WTC11 (cell line): ENCODE results near the gene NBEA. TPM values are rescaled to one million over a fixed set of nuclear protein-coding genes. Genes with fewer than 3 reads are reported as not detected.

Experiments used
- ATAC-seq: fragments of 200-7000 bp; cut with Tn5 transposase; 2 replicates; pipeline ENCODE4 v1.10.0; 2021; ENCODE audit warnings: mild to moderate bottlenecking, moderate library complexity
- CTCF ChIA-PET: fragments of 300-600 bp; sonication (Branson Sonifier 250); formaldehyde crosslinking; loops from one replicate; lab custom pipeline; 2021; ENCODE audit warnings: antibody characterized with exemption; lab: Charles Lee
- POLR2A ChIA-PET: fragments of 350-600 bp; sonication (Branson Sonifier 250); formaldehyde crosslinking; loops from one replicate; lab custom pipeline; 2021; ENCODE audit warnings: antibody characterized with exemption; lab: Charles Lee
- DNase-seq: peaks from one replicate; pipeline ENCODE4 v3.0.0; 2021; ENCODE audit warnings: low spot score
- H3K27ac Mint-ChIP-seq: 2 replicates; pipeline ENCODE4 v1.8.0; 2021; ENCODE audit warnings: mixed read lengths
- H3K27me3 Mint-ChIP-seq: 2 replicates; pipeline ENCODE4 v1.8.0; 2021; ENCODE audit warnings: low read depth, mild to moderate bottlenecking, moderate library complexity, mixed read lengths
- H3K36me3 Mint-ChIP-seq: 2 replicates; pipeline ENCODE4 v1.8.0; 2021; ENCODE audit warnings: mixed read lengths
- H3K4me1 Mint-ChIP-seq: 2 replicates; pipeline ENCODE4 v1.8.0; 2022; ENCODE audit warnings: mixed read lengths
- H3K4me3 Mint-ChIP-seq: 2 replicates; pipeline ENCODE4 v1.8.0; 2021; ENCODE audit warnings: mild to moderate bottlenecking, moderate library complexity, mixed read lengths
- H3K9me3 Mint-ChIP-seq: 2 replicates; pipeline ENCODE4 v1.8.0; 2021; ENCODE audit warnings: mixed read lengths
- CBFB ChIP-seq: sonication (generic); formaldehyde crosslinking; IDR thresholded peaks from 2 replicates; pipeline ENCODE4 v1.8.1; 2022; ENCODE audit warnings: mild to moderate bottlenecking, low read depth, missing genetic modification reagents
- CTCF ChIP-seq: fragments of 200-600 bp; IDR thresholded peaks from 2 replicates; pipeline ENCODE4 v1.8.0; 2022; ENCODE audit warnings: antibody characterized with exemption
- E2F5 ChIP-seq: sonication (generic); formaldehyde crosslinking; IDR thresholded peaks from 2 replicates; pipeline ENCODE4 v1.8.1; 2022; ENCODE audit warnings: mild to moderate bottlenecking, moderate library complexity, missing genetic modification reagents
- EMX1 ChIP-seq: fragments of 250-450 bp; sonication (Bioruptor Pico); IDR thresholded peaks from 2 replicates; pipeline ENCODE4 v1.8.0; 2021; ENCODE audit warnings: mild to moderate bottlenecking
- ESRRA ChIP-seq: sonication (generic); formaldehyde crosslinking; IDR thresholded peaks from 2 replicates; pipeline ENCODE4 v1.8.1; 2022; ENCODE audit warnings: mild to moderate bottlenecking, missing genetic modification reagents, borderline replicate concordance
- ETV6 ChIP-seq: sonication (generic); formaldehyde crosslinking; IDR thresholded peaks from 2 replicates; pipeline ENCODE4 v1.8.1; 2022; ENCODE audit warnings: mild to moderate bottlenecking, missing genetic modification reagents
- FOXP4 ChIP-seq: sonication (generic); formaldehyde crosslinking; IDR thresholded peaks from 2 replicates; pipeline ENCODE4 v1.8.0; 2022; ENCODE audit warnings: mild to moderate bottlenecking, missing genetic modification reagents
- GRHL2 ChIP-seq: fragments of 250-450 bp; sonication (Bioruptor Pico); IDR thresholded peaks from 2 replicates; pipeline ENCODE4 v1.8.0; 2022; ENCODE audit warnings: mild to moderate bottlenecking, moderate library complexity; ENCODE audit not compliant: insufficient replicate concordance, severe bottlenecking
- MXD4 ChIP-seq: fragments of 250-450 bp; sonication (Bioruptor Pico); IDR thresholded peaks from 2 replicates; pipeline ENCODE4 v1.8.0; 2021; ENCODE audit warnings: mild to moderate bottlenecking, moderate library complexity, borderline replicate concordance
- MYBL2 ChIP-seq: sonication (generic); formaldehyde crosslinking; IDR thresholded peaks from 2 replicates; pipeline ENCODE4 v1.8.1; 2023; ENCODE audit warnings: mild to moderate bottlenecking, moderate library complexity, missing genetic modification reagents
- NFYB ChIP-seq: sonication (generic); formaldehyde crosslinking; conservative IDR thresholded peaks from 2 replicates; pipeline ENCODE4 v1.8.0; 2022; ENCODE audit warnings: low read depth, missing genetic modification reagents
- PRRX2 ChIP-seq: fragments of 250-450 bp; sonication (Bioruptor Pico); IDR thresholded peaks from 2 replicates; pipeline ENCODE4 v1.8.0; 2021; ENCODE audit warnings: mild to moderate bottlenecking
- STAT6 ChIP-seq: sonication (generic); formaldehyde crosslinking; conservative IDR thresholded peaks from 2 replicates; pipeline ENCODE4 v1.8.1; 2023; ENCODE audit warnings: mild to moderate bottlenecking, low read depth, missing genetic modification reagents, moderate library complexity
- ZNF138 ChIP-seq: sonication (generic); formaldehyde crosslinking; conservative IDR thresholded peaks from 2 replicates; pipeline ENCODE4 v1.8.1; 2022; ENCODE audit warnings: mild to moderate bottlenecking, moderate library complexity, missing genetic modification reagents
- total RNA-seq: library from RNA; stranded (reverse); gene quantifications from 3 replicates; pipeline ENCODE4 v1.2.3, GENCODE V29; 2021

The NBEA gene
- total RNA-seq, 1 experiment from 2014 or later, result 20.9 TPM

GRCh38 chr13:35629026-35629425, 687.0 kb downstream of the NBEA start (continued):
- TF ChIP-seq STAT6 (no peak), PRRX2 (CRISPR knock-in tag) (no peak), GRHL2 (no peak)

- Mint-ChIP-seq H3K27ac (no peak overlapping the region), H3K9me3 (no peaks in the 10 kb centered on the region), H3K4me3 (no peak overlapping the region), H3K4me1 (peaks cover 4% of the 10 kb centered on the region), H3K36me3 (no peaks in the 10 kb centered on the region), H3K27me3 (no peaks in the 10 kb centered on the region)
- POLR2A ChIA-PET, result no interaction called here
- ATAC-seq (peak; percentile 100), DNase-seq (peak; percentile 28)
- CTCF ChIA-PET, result interaction anchor here (0.6 to 1.9 kb wide), 10 partner anchors 9 to 1424 kb away, joined by 3 to 11 read pairs (median 4); no protein-coding TSS in a partner anchor
- peak; percentile 40; the same call in 1 of the 2 replicates for TF ChIP-seq CTCF
- no peak for TF ChIP-seq E2F5 (CRISPR knock-in tag)
Observed at GRCh38 chr13:35630551-35631275, 688.6 kb downstream of the NBEA start.

GRCh38 chr13:35631666-35632065, 689.6 kb downstream of the NBEA start:
- ChIA-PET CTCF (interaction anchor here (1.0 to 1.9 kb wide), 3 partner anchors 10 to 69 kb away, joined by 4 to 7 read pairs (median 6); no protein-coding TSS in a partner anchor), POLR2A (no interaction called here)
- ATAC-seq (no peak), DNase-seq (no peak)
- no peaks in the 10 kb centered on the region for H3K36me3 Mint-ChIP-seq
- H3K4me1 Mint-ChIP-seq, result peaks cover 4% of the 10 kb centered on the region
- H3K27me3 Mint-ChIP-seq, result no peaks in the 10 kb centered on the region
- no peaks in the 10 kb centered on the region for H3K9me3 Mint-ChIP-seq
- no peak overlapping the region for H3K4me3 Mint-ChIP-seq
- TF ChIP-seq GRHL2 (no peak), FOXP4 (CRISPR knock-in tag) (no peak), ETV6 (no peak), NFYB (CRISPR knock-in tag) (no peak), ESRRA (CRISPR knock-in tag) (no peak), EMX1 (no peak), ZNF138 (no peak), CBFB (CRISPR knock-in tag) (no peak), MYBL2 (CRISPR knock-in tag) (no peak), MXD4 (CRISPR knock-in tag) (no peak)
- no peak overlapping the region for H3K27ac Mint-ChIP-seq
